NCI-H2196 treated with DMSO at 0.1 percent for 48 hours (cell line): ENCODE measurements around the gene CYP8B1.

Source experiments
- DNase-seq: peaks from one replicate; lab custom pipeline; 2025; ENCODE audit not compliant: unreplicated experiment; lab: John Stamatoyannopoulos, UW

CYP8B1 gene

DNA sequence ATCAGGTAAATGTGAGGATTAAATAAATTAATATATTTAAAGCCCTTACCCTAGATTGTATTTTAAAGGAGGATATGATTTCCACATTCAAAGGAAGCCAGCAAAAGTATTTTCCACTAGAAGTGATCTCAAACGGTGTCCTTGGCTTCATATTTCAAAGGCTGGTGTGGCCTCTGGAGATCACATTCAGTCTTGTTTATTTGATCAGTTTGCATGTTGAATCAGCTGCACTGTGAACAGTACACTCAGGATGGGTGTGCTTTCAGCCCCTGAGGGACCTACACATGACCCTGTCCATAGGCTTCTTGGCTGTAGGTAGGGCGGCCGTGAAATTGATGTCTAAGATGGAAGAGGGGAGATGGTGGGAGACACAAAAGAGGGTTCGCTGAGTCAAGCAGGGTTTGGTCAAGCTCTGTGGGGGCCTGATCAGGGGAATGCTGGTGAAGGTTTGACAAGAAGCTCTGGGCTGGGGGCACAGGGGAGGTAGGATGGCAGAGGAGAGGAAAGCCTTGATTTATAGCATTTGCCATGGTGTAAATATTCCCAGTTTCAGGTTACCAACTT, 21.9 kb downstream of the CYP8B1 start:
- no peak for DNase-seq

DNA sequence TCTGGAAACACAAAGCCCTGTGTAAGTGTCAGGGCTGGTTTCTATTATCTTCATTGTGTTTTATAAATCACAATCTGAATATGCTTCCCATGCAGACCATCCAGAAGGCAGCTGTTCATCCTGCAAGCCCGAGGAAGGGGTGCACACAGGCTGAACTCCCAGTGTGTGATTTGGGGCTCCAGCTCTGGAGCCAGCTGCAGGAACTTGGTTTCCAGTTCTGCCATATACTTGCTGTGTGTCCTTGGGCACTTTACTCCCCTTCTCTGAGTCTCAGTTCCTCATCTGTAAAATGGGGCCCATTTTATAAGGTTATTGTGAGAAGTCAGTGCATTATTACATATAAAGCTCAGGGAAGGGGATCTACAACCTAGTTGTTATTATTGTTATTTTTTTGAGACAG, 22.6 kb downstream of the CYP8B1 start:
- no peak for DNase-seq

DNA sequence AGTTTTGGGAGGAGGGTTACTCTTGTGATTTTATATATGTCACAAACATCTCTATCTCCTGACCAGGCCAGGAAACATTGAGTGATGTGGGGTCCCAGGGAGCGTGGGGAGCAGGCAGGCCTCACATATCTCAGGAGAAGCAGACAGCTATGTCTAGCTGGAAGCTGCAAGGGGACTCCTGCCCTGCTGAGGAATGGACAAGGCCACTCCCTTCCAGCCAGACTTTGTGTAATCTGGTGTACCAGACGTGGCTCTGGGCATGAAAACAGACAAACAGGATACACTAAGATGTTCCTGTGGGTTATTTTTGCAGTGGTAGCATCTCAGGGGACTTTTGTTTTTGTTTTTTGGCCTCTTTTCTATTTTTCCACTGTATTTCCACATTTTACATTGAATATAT, 23.2 kb downstream of the CYP8B1 start:
- DNase-seq: no peak

DNA sequence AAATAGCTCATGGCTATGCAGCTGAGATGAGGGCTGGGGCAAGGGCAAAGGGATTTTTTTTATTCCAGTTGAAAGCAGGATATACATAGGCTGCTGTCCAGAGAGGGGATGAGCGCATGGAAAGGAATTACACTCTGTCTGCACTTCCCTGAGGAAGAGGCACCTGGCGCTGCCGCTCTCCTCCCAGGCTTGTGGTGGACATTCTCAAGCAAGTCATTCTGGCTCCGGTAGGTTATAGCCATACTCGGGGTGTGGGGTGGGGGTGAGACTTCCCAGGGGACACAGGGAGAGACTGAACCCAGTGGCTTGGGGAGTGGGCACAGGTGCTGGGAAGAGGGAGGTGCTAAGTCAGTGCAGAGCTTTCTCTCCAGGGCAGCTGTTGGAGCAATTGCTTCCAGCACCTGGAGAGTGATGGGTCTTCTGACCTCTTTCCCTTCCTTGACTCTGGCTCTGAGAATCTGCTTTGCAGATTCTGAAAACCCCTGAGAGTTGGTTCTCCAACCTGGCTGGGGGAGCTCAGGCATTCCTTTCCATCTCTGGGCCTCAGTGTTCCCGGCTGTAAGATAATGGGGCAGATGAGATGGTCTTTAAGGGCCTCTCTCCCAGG, 24.3 kb downstream of the CYP8B1 start:
- no peak for DNase-seq

DNA sequence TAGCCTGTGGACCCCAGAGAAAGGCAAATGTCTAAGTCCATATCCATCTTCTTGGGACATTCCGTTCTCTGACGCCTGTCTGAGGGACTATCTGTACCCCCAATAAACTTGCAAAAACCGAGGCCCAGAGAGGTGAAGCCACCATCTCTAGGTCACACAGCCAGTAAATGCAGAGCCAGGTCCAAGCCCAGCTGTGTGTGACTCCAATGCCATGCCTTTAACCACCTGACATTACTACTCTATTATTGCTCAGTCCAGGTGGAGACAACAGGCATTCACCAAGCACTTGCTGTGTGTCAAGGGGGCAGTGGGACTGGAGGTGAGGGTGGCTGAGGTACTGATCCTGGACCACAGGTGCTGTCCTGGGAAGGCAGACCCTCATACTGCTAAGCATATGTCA, 25.4 kb downstream of the CYP8B1 start:
- DNase-seq: no peak

DNA sequence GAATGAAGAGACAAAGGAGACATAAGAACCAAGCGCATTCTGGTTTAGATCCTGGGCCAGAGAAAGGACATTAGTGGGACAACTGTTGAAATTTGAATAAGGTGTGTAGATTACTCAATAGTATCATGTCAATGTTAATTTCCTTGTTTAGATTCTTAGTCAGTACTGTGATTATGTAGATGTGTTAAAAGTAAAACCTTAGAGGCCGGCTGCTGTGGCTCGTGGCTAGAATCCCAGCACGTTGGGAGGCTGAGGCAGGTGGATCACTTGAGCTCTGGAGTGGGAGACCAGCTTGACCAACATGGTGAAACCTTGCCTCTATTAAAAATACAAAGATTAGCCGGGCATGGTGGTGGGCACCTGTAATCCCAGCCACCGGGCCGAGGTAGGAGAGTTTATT, 26.7 kb downstream of the CYP8B1 start:
- no peak for DNase-seq

DNA sequence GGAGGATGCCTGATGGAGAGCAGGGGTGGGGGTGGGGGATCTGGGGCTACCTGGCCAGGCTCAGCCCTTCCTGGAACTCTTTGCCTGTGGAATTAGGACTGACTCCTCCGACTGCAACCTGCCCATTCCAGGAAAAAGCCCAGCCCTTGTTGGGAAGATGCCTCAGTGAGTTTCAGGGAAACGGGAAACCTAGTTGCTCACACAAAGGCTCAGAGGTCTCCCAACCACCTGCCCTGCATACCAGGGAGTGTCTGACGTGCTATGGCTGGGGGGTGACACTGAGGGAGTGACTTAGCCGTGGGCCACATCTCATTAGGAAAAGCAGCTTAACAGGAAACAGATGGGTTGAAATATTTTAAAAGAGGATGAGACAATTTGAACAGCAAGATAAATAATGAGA, 27.9 kb downstream of the CYP8B1 start:
- DNase-seq: no peak

DNA sequence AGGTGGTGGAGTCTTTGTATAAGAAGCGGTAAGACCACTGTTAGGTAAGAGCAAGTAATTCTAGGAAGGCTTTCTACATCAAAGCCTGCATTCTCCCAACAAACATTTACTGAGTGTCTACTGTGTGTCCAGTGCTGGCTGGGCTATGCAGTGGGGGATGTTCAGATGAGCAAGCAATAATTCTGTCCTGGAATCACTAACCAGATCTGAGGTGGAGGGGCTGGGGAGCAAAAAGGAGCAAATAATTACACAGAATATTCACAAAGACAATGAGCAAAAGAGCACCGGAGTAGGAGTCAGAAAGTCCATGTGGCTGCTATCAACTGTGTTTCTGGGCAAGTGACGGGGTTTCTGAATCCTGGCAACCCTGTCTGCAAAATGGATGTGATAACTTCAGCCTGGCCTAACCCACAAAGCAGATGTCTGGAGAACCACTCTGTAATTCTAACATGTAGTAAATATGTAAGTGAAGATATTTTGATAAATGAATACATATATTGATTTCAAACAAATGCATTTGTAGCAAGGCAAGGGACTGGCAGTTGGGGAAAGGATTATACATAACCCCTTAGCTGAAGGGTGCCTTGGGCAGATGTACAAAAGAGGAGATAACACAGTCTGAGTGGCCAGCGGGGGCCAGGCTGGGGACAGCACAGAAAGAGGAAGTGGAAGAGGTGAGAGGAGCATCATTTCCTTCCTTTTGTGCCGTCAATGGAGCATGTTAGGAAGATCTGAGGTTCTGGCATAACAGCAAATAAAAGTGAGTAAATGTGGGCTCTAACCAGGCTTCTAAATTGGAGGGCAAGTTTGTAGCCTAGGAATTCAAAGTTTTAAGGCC, 28.8 kb downstream of the CYP8B1 start:
- DNase-seq: no peak

DNA sequence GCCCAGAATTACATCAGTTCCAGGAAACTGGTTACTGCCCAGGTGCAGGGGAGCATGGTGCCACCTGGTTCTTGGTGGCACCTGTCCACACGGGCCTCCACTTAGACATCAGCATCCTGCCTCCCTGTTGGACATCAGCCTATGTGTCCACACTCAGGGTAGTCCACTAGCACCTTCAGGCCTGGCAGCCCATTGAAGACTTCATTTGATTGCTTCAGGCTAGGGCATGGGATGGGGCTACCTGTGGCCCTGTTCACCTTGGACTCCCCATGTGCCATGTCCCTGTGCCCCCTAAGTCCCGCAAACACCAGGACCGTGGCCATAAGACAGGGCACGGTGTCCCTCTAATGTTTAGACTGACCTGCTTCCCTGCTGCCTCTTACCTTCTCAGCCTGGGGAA, 30.9 kb downstream of the CYP8B1 start:
- no peak for DNase-seq

DNA sequence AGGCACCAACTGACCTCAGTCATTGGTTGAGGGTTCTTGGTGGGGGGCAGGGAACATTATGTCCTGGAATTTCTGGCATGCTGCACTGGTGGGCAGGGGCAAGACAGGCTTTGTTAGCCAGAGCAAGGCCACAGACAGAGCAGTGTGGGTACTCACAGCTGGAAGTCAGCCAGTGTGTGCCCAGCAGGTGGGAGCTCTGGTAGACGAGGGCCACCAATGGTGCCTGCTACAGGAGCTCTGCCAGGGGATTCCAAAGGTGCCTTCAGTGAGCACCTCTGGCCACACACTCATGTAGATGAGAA, 31.3 kb downstream of the CYP8B1 start:
- DNase-seq: no peak

DNA sequence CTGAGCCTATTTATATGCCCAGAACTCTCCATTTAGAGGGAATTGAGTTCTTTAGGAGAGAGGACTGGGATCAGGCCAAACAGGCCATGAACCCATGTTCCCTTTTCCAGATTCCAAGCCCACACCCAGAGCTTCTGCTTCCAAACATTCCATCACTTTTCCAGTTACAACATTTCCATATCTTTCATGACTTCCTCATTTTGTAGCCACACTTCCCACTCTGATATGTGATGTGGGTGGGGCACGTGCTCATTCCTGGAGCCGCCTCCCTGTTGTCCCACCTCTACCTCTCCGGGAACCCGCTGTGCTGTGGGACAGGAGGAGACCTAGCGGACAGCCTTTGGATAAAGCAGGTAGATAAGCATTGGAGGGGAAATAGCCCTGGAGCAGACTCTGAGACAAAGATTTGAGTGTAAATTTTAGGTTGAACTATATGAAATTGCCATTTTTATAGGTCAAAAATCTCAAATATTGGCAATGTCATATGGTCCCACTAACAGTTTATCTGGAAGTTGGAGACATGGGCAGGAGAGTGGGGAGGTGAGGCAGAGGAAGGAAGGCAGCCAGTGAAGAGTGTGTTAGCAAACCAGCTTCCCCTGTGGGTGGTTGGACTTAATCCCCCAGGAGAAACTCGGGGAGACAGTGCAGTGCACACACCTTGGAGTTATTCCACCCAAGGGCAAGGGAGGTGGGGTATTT, 31.8 kb downstream of the CYP8B1 start:
- DNase-seq: no peak

DNA sequence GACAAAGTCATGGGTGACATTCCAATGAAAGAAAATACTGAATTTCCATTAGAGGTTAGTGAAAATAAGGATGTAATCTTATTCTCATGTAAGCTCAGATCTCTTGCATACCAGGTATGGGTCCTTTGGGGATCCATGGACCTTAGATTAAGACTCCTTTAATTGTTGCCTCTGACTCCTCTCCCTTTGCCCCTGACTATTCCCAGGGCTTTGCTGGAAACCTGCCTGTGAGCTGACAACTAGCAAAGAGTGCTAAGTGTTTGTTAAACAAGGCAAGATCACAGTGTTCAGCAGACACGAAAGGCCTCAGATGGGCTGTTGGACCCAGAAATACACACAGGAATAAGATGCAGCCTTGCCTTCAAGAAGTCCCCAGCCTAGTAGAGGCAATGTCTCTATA, 34.3 kb downstream of the CYP8B1 start:
- no peak for DNase-seq

DNA sequence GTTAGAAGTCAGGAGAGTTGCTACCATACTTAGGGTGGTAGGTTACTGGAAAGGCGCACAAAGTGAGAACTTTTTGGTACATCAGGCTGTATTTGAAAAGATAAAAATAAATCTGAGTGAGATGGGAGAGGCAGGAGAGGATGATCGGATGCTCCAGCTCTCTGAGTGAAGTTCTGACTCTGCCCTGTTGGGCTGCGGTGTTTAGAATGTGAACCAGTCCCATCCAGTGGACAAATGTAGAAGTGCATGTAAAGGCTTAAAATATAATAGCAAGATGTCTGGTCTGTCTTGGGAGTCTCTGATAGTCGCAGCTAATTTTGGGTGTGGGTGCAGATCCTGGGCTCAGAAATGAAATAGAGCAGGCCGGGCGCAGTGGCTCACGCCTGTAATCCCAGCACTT, 36.1 kb downstream of the CYP8B1 start:
- no peak for DNase-seq

DNA sequence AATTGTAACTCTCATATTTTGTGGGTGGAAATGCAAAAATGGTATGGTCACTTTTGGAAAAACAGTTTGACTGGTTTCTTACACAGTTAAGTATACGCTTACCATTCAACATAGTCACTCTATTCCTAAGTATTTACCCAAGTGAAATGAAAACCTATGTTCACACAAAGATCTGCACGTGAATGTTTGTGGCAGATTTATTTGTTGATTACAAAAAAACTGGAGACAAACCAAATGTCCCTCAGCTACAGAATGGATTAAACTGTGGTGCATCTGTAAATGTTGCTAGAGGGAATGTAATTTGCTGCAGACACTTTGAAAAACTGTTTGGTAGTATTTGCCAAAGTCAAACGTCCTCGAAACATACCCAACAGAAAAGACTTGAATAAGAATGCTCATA, 37.1 kb downstream of the CYP8B1 start:
- no peak for DNase-seq

DNA sequence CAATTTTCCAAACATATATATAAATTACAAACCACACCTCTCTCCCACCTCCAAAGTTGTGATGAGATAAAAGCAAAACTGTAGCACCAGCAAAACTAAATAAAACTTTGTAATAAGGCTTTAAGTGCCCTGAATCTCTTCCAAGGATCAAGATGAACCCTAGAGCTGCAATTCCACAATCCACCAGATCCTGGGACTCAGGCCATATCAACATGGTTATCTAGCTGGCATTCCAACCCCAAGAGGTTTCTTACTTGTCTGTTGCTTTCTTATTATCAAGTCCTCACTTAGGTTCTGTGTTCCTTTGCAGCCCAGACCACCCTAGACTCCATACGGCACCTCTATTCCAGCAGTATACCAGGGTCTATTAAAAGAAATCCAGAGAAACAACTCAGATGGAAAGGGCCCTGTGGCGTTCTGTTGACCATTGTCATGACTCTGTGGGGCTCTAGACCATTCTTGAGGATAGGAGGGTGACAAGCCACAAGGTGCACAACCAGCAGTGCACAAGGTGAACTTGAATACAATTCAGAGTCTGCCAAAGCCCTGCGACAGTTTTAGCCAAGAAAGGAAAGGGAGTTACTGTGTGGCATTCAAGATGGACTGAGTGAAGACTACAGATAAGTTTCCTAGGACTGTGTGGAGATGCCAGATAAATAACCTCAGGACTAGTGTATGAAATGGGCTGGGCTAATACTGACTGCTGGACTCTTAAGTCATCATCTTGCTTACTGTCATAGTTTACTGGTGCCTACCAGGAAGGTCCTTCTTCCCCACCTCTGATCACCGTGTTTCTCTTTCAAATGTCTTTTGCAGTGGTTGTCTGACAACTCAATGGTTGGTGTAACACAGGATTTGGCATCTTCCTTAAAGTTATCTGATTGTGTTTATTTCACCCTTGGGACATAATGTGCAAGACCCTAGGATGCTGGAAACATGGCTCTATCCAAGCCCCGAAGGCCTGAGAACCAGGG, 39.2 kb downstream of the CYP8B1 start:
- no peak for DNase-seq

DNA sequence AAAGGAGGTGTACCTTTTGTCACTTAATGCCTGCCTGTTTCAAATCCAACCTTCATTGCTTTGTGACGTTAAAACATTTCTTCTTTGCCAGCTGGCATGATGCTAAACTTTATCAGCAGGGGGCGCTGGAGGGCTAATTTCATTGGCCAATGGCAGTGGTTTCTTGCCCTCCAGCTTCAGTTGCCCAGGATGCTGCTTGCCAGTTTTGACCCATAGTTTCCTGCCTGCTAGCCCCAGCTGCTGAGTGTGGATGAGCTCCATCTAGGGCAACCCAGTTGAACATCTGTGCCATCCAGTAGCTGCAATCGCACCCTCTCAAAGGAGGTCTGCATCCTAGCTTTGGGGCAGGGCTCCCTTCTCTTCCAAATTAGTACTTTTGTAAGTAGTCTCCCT, 44.4 kb downstream of the CYP8B1 start:
- DNase-seq: peak; percentile 22

DNA sequence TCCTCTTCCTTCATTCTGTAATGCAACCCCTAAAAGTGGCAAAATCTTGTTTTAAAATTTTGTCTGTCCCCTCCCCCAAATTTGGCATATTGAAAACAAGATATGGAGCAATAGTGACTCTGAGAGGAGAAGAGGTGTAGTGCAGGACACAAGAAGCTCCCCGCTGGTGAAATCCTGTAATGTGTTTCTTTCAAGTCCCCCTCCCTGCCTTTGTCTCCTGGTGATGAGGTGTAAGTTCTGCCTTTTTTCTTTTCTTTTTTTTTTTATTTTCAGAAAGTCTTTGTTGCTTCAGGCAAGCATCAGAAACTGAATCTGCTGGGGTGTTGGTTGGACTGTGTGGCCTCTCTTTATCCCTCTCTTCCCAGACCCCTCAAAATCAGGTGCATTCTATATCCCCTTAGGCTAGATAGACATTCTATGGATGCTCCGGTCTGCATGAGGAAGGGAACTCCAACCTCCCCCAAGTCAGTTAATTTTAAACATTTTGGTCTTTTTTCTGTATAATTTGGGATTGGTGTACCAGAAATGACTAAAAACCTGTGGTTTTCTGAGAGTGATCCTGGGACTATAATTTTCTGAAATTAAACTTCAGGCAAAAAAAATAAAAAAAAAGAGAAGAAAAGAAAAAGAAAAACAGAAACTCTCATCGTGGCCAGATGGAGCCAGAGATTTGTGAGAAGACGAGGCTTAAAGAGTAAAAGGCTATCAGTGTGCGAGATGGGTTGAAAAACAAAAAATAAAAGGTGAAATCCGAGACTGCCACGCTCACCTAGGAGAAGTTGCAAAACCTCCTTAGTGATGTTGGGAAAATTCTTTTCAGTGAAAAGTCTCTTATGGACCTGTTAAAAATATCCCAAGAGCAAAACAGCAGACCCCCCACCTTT, 45.0 kb downstream of the CYP8B1 start:
- no peak for DNase-seq

DNA sequence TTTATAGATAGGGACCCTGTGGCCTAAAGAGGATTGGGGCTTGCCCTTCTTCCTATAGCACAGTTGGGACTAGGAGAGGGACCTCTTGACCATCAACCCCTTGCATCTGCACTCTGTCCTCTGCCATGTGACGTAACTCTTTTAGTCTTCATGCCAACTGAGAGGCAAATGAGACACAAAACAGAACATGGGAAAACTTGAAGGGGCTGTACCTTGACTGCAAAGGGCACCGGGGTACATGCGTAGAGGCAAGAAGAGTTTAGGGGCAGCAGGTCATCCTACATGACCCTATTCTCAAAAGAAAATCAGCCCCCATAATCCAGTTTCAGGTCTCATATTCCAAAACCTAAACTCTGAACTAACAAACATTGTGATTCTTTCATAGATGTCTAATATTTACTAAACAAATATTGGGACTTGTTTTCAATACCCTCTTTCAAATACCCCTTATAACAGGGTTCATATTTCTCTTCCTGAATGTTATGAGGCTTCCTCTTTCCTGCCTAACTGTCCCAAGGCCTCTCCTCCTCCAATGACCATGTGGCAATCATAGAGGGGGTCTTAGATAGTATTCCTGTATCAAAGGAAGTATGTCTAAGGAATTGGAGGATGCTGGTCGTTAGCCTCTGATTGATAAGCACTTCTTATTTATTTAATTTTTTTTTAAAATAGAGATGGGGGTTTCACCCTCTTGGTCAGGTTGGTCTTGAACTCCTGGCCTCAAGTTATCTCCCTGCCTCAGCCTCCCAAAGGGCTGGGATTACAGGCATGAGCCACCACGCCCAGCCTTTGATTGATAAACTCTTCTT, 45.8 kb downstream of the CYP8B1 start:
- no peak for DNase-seq

DNA sequence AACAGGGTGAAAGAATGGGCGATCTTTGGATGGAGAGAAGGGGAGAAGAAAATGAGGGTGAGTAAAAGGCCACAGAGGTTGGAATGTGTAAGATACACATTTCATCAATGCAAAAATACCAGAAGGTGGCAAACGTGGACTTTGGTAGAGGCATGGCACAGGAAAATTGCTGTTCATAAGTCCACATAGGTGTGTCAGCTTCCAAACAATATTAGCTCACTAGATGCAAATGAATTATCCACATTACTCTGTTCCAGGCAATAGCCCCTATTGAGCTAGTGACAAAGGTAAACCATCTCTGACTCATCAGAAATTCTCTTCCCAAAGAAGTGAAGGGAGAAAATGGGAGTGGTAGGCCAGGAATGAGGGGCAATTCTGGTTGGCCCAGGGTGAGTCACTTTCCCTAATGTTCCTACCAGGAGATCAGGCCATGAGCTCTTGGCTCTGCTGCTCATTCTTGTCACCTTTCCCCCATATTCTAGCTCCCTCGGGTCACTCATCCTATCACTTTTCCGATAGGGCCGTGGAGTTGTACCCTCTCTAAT, 46.5 kb downstream of the CYP8B1 start:
- no peak for DNase-seq
